Duodenal mucosa (tissue), 2 donors: ENCODE measurements around the gene SPON2.

Source experiments
- H3K27ac ChIP-seq: one replicate; pipeline ENCODE4 v1.7.0; 2013; ENCODE audit warnings: low read depth, low read length
- H3K27me3 ChIP-seq, 2 donors: one replicate each; pipeline ENCODE4 v1.7.0; 2013; ENCODE audit warnings: low read length in 2 of 2, control low read depth in 1 of 2; ENCODE audit not compliant: insufficient read depth in 2 of 2, control insufficient read depth in 1 of 2
- H3K36me3 ChIP-seq, 2 donors: one replicate each; pipeline ENCODE4 v1.7.0; 2013; ENCODE audit warnings: low read length in 2 of 2, control low read depth in 1 of 2; ENCODE audit not compliant: insufficient read depth in 2 of 2, control insufficient read depth in 1 of 2
- H3K4me1 ChIP-seq, 2 donors: one replicate each; pipeline ENCODE4 v1.7.0; 2013; ENCODE audit warnings: low read length in 2 of 2, control low read depth in 1 of 2; ENCODE audit not compliant: insufficient read depth in 2 of 2, control insufficient read depth in 1 of 2
- H3K4me3 ChIP-seq, 2 donors: one replicate each; pipeline ENCODE4 v1.7.0; 2013; ENCODE audit warnings: low read length in 2 of 2, low read depth in 1 of 2
- H3K9ac ChIP-seq, 2 donors: one replicate each; pipeline ENCODE4 v1.7.0; 2013; ENCODE audit warnings: low read length in 2 of 2, low read depth in 1 of 2
- H3K9me3 ChIP-seq, 2 donors: one replicate each; pipeline ENCODE4 v1.7.0; 2013; ENCODE audit warnings: low read length in 2 of 2, control low read depth in 1 of 2; ENCODE audit not compliant: control insufficient read depth in 1 of 2

SPON2 gene

GRCh38 chr4:1194010-1194900 lies 21.9 kb upstream of the SPON2 start:
- Histone ChIP-seq H3K9me3 (no peaks in the 10 kb centered on the region), H3K36me3 (peaks cover 0 to 6% of the 10 kb centered on the region in 2 donors), H3K27ac (peak overlapping the region; percentile 75), H3K27me3 (no peaks in the 10 kb centered on the region), H3K4me3 (no peak overlapping the region), H3K9ac (peak overlapping the region in 1 of 2 donors; percentile 32), H3K4me1 (peaks cover 19 to 24% of the 10 kb centered on the region in 2 donors)

GRCh38 chr4:1193206-1194009 lies 21.0 kb upstream of the SPON2 start:
- Histone ChIP-seq H3K9me3 (no peaks in the 10 kb centered on the region), H3K4me1 (peaks cover 19 to 24% of the 10 kb centered on the region in 2 donors), H3K9ac (peak overlapping the region in 1 of 2 donors; percentile 46), H3K36me3 (peaks cover 0 to 6% of the 10 kb centered on the region in 2 donors), H3K4me3 (no peak overlapping the region), H3K27me3 (no peaks in the 10 kb centered on the region), H3K27ac (peak overlapping the region; percentile 75)

- H3K9me3 ChIP-seq = no peaks in the 10 kb centered on the region
- peak overlapping the region; percentile 64 for H3K27ac ChIP-seq
- H3K4me1 ChIP-seq = peaks cover 19 to 24% of the 10 kb centered on the region in 2 donors
- peak overlapping the region; percentile 1 to 46 for H3K9ac ChIP-seq
- peaks cover 0 to 6% of the 10 kb centered on the region in 2 donors for H3K36me3 ChIP-seq
- no peaks in the 10 kb centered on the region for H3K27me3 ChIP-seq
- H3K4me3 ChIP-seq = no peak overlapping the region
Observed at GRCh38 chr4:1192493-1193205, 20.3 kb upstream of the SPON2 start.

GRCh38 chr4:1192091-1192492 lies 19.7 kb upstream of the SPON2 start:
- Histone ChIP-seq H3K27me3 (no peaks in the 10 kb centered on the region), H3K36me3 (peaks cover 0 to 6% of the 10 kb centered on the region in 2 donors), H3K4me3 (no peak overlapping the region), H3K27ac (peak overlapping the region; percentile 77), H3K9me3 (no peaks in the 10 kb centered on the region), H3K9ac (peak overlapping the region; percentile 1 to 46), H3K4me1 (peaks cover 19 to 25% of the 10 kb centered on the region in 2 donors)

- Histone ChIP-seq H3K9me3 (no peaks in the 10 kb centered on the region), H3K4me1 (peaks cover 19 to 30% of the 10 kb centered on the region in 2 donors), H3K4me3 (no peak overlapping the region), H3K9ac (no peak overlapping the region), H3K27ac (peak overlapping the region; percentile 77), H3K36me3 (peaks cover 0 to under 1% of the 10 kb centered on the region in 2 donors), H3K27me3 (no peaks in the 10 kb centered on the region)
Observed at GRCh38 chr4:1191621-1192020, 19.2 kb upstream of the SPON2 start.

GRCh38 chr4:1187182-1187581 lies 14.8 kb upstream of the SPON2 start:
- H3K9ac ChIP-seq = no peak overlapping the region
- no peaks in the 10 kb centered on the region for H3K36me3 ChIP-seq
- H3K4me3 ChIP-seq = no peak overlapping the region
- H3K4me1 ChIP-seq = peaks cover 11 to 17% of the 10 kb centered on the region in 2 donors
- H3K27me3 ChIP-seq = no peaks in the 10 kb centered on the region
- H3K27ac ChIP-seq = no peak overlapping the region
- no peaks in the 10 kb centered on the region for H3K9me3 ChIP-seq

GRCh38 chr4:1183985-1184773 lies 11.8 kb upstream of the SPON2 start:
- Histone ChIP-seq H3K4me1 (peaks cover 6% of the 10 kb centered on the region in 2 donors), H3K4me3 (no peak overlapping the region), H3K27ac (no peak overlapping the region), H3K27me3 (no peaks in the 10 kb centered on the region), H3K9ac (peak overlapping the region in 1 of 2 donors; percentile 6), H3K36me3 (no peaks in the 10 kb centered on the region), H3K9me3 (peaks cover 4% of the 10 kb centered on the region in 2 donors)

GRCh38 chr4:1182313-1182712 lies 9.9 kb upstream of the SPON2 start:
- Histone ChIP-seq H3K9me3 (peaks cover 4% of the 10 kb centered on the region in 2 donors), H3K27ac (no peak overlapping the region), H3K4me3 (no peak overlapping the region), H3K9ac (no peak overlapping the region), H3K4me1 (peaks cover 6 to 18% of the 10 kb centered on the region in 2 donors), H3K27me3 (no peaks in the 10 kb centered on the region), H3K36me3 (no peaks in the 10 kb centered on the region)

- peaks cover 4% of the 10 kb centered on the region in 2 donors for H3K9me3 ChIP-seq
- peaks cover 0 to 20% of the 10 kb centered on the region in 2 donors for H3K4me1 ChIP-seq
- peaks cover 0 to 3% of the 10 kb centered on the region in 2 donors for H3K27me3 ChIP-seq
- no peak overlapping the region for H3K4me3 ChIP-seq
- H3K9ac ChIP-seq = no peak overlapping the region
- H3K27ac ChIP-seq = no peak overlapping the region
- H3K36me3 ChIP-seq = no peaks in the 10 kb centered on the region
Observed at GRCh38 chr4:1180663-1181062, 8.3 kb upstream of the SPON2 start.
